Brain microvascular endothelial cell (primary cell): Measurements from ENCODE around the gene RAB3C.

ENCODE experiments used
- DNase-seq: peaks from one replicate; pipeline ENCODE4 v3.0.0-alpha.2; 2020
- H3K27ac ChIP-seq: fragments of 250-450 bp; sonication (Bioruptor Pico); 2 replicates; pipeline ENCODE4 v1.5.1; 2020; ENCODE audit warnings: mild to moderate bottlenecking, moderate library complexity
- H3K27me3 ChIP-seq: fragments of 250-450 bp; sonication (Bioruptor Pico); replicated peaks from 2 replicates; pipeline ENCODE4 v1.5.1; 2020; ENCODE audit warnings: mild to moderate bottlenecking
- H3K36me3 ChIP-seq: fragments of 250-450 bp; sonication (Bioruptor Pico); replicated peaks from 2 replicates; pipeline ENCODE4 v1.5.1; 2020; ENCODE audit warnings: mild to moderate bottlenecking
- H3K4me3 ChIP-seq: 2 replicates; pipeline ENCODE4 v1.5.1; 2011; ENCODE audit warnings: low read depth, mild to moderate bottlenecking, control low read depth, low read length, moderate library complexity
- CTCF ChIP-seq: IDR thresholded peaks from 2 replicates; pipeline ENCODE4 v1.5.1; 2011; ENCODE audit warnings: low read depth, mild to moderate bottlenecking, moderate library complexity, low read length, control low read depth, inconsistent platforms; ENCODE audit errors: missing control alignments
- in situ Hi-C: cut with HindIII; loops from 2 replicates; pipeline ENCODE4 v1.10.0; 2017; ENCODE audit warnings: low sequenced_read_pairs, low pct_ligation_motif_present

Gene RAB3C

GRCh38 chr5:58872670-58873273, 289.9 kb downstream of the RAB3C start:
- H3K27ac ChIP-seq = no peak overlapping the region
- in situ Hi-C loops = no loop called here

GRCh38 chr5:58875599-58875998, 292.7 kb downstream of the RAB3C start:
- no peak for TF ChIP-seq CTCF
- Histone ChIP-seq H3K27ac (no peak overlapping the region), H3K27me3 (peaks cover 4% of the 10 kb centered on the region), H3K4me3 (no peak overlapping the region), H3K36me3 (no peaks in the 10 kb centered on the region)
- DNase-seq = no peak
- in situ Hi-C loops = no loop called here

More at GRCh38 chr5:58872670-58873273, 289.9 kb downstream of the RAB3C start:
- Histone ChIP-seq H3K27me3 (peaks cover 4% of the 10 kb centered on the region), H3K36me3 (no peaks in the 10 kb centered on the region), H3K4me3 (no peak overlapping the region)
- TF ChIP-seq CTCF = no peak
- DNase-seq = no peak

GRCh38 chr5:58885260-58885659, 302.4 kb downstream of the RAB3C start:
- no peak for DNase-seq
- no peaks in the 10 kb centered on the region for H3K27me3 ChIP-seq
- H3K36me3 ChIP-seq = no peaks in the 10 kb centered on the region
- no peak overlapping the region for H3K4me3 ChIP-seq
- in situ Hi-C loops = no loop called here
- H3K27ac ChIP-seq = no peak overlapping the region
- TF ChIP-seq CTCF = no peak

GRCh38 chr5:58886315-58887207, 303.7 kb downstream of the RAB3C start:
- peak; percentile 93 for TF ChIP-seq CTCF
- Histone ChIP-seq H3K27me3 (no peaks in the 10 kb centered on the region), H3K36me3 (no peaks in the 10 kb centered on the region), H3K27ac (no peak overlapping the region), H3K4me3 (no peak overlapping the region)
- in situ Hi-C loops = no loop called here
- peak; percentile 59 for DNase-seq

- Histone ChIP-seq H3K36me3 (no peaks in the 10 kb centered on the region), H3K4me3 (no peak overlapping the region), H3K27me3 (no peaks in the 10 kb centered on the region), H3K27ac (no peak overlapping the region)
- TF ChIP-seq CTCF = no peak
- no peak for DNase-seq
- in situ Hi-C loops = no loop called here
Measured at GRCh38 chr5:58887311-58887710, 304.4 kb downstream of the RAB3C start.
